Lower lobe of right lung (tissue), 2 donors: ENCODE data around the gene PPHLN1. TPM values are rescaled to one million over a fixed set of nuclear protein-coding genes. Genes with fewer than 3 reads are reported as not detected.

ENCODE experiments used
- ATAC-seq, 2 donors: fragments of 200-7000 bp; cut with Tn5 transposase; one replicate each; pipeline ENCODE4 v1.9.1; 2020 to 2022; ENCODE audit warnings: mild to moderate bottlenecking in 2 of 2, moderate library complexity in 2 of 2
- DNase-seq: peaks from one replicate; pipeline ENCODE4 v3.0.0-alpha.2; 2020
- H3K27ac ChIP-seq: fragments of 200-600 bp; one replicate; pipeline ENCODE4 v1.8.0; 2022
- H3K27me3 ChIP-seq: fragments of 200-600 bp; one replicate; pipeline ENCODE4 v1.8.0; 2022; ENCODE audit warnings: low read depth
- H3K36me3 ChIP-seq: fragments of 200-600 bp; one replicate; pipeline ENCODE4 v1.8.0; 2022; ENCODE audit warnings: mild to moderate bottlenecking
- H3K4me1 ChIP-seq: fragments of 200-600 bp; one replicate; pipeline ENCODE4 v1.8.0; 2022
- H3K4me3 ChIP-seq: fragments of 200-600 bp; one replicate; pipeline ENCODE4 v1.8.0; 2022; ENCODE audit warnings: mild to moderate bottlenecking
- H3K9me3 ChIP-seq: fragments of 200-600 bp; one replicate; pipeline ENCODE4 v1.8.0; 2022
- CTCF ChIP-seq: fragments of 200-600 bp; IDR thresholded peaks from one replicate; pipeline ENCODE4 v1.8.0; 2022; ENCODE audit warnings: antibody characterized with exemption, mild to moderate bottlenecking
- intact Hi-C: fragments of 100-400 bp; cut with DNase I; formaldehyde crosslinking; loops from one replicate; pipeline ENCODE4 v1.11.0; 2022
- total RNA-seq: library from RNA; stranded (reverse); fragmentation: NEBNext Ultra II Directional; extraction: Animal tissue kit (Norgen Biotek cat#: 25700); gene quantifications from one replicate; pipeline ENCODE4 v1.2.1, GENCODE V29; 2021
- donor health status: DM: no; HTN: yes; CAD: no; lungs with severe emphysema.

The PPHLN1 gene
- total RNA-seq, 1 donor from 2014 or later = 45.5 TPM

GRCh38 chr12:42365486-42365885 is 39.5 kb downstream of the PPHLN1 start:
- TF ChIP-seq CTCF = no peak
- ATAC-seq = no peak
- Histone ChIP-seq H3K4me3 (no peak overlapping the region), H3K36me3 (no peaks in the 10 kb centered on the region), H3K4me1 (no peaks in the 10 kb centered on the region), H3K27ac (no peak overlapping the region), H3K9me3 (no peaks in the 10 kb centered on the region), H3K27me3 (no peaks in the 10 kb centered on the region)
- intact Hi-C loops = no loop called here
- no peak for DNase-seq

- ATAC-seq (no peak), DNase-seq (no peak)
- TF ChIP-seq CTCF = no peak
- no peaks in the 10 kb centered on the region for H3K9me3 ChIP-seq
- no peak overlapping the region for H3K4me3 ChIP-seq
- no peak overlapping the region for H3K27ac ChIP-seq
- intact Hi-C loops = no loop called here
- H3K27me3 ChIP-seq = no peaks in the 10 kb centered on the region
- no peaks in the 10 kb centered on the region for H3K4me1 ChIP-seq
- peaks cover 4% of the 10 kb centered on the region for H3K36me3 ChIP-seq
These were observed 44.0 kb downstream of the PPHLN1 start for GRCh38 chr12:42370013-42370412.

GRCh38 chr12:42372154-42372791 is 46.3 kb downstream of the PPHLN1 start:
- intact Hi-C loops = no loop called here
- ATAC-seq (peak; percentile 66 to 69), DNase-seq (no peak)
- Histone ChIP-seq H3K4me1 (no peaks in the 10 kb centered on the region), H3K27me3 (no peaks in the 10 kb centered on the region), H3K9me3 (no peaks in the 10 kb centered on the region), H3K27ac (no peak overlapping the region), H3K36me3 (peaks cover 26% of the 10 kb centered on the region), H3K4me3 (no peak overlapping the region)
- peak; percentile 72 for TF ChIP-seq CTCF

- H3K27ac ChIP-seq = no peak overlapping the region
- DNase-seq (no peak), ATAC-seq (no peak)
- no peak for TF ChIP-seq CTCF
- intact Hi-C loops = no loop called here
- H3K9me3 ChIP-seq = no peaks in the 10 kb centered on the region
- H3K4me3 ChIP-seq = no peak overlapping the region
- H3K27me3 ChIP-seq = no peaks in the 10 kb centered on the region
- no peaks in the 10 kb centered on the region for H3K4me1 ChIP-seq
- peaks cover 29% of the 10 kb centered on the region for H3K36me3 ChIP-seq
These were observed 47.7 kb downstream of the PPHLN1 start for GRCh38 chr12:42373669-42374068.

GRCh38 chr12:42380733-42381132 is 54.8 kb downstream of the PPHLN1 start:
- H3K27me3 ChIP-seq = no peaks in the 10 kb centered on the region
- intact Hi-C loops = no loop called here
- ATAC-seq = no peak
- peaks cover 19% of the 10 kb centered on the region for H3K36me3 ChIP-seq
- TF ChIP-seq CTCF = no peak
- no peaks in the 10 kb centered on the region for H3K9me3 ChIP-seq
- H3K4me1 ChIP-seq = no peaks in the 10 kb centered on the region
- no peak overlapping the region for H3K4me3 ChIP-seq
- H3K27ac ChIP-seq = no peak overlapping the region
- DNase-seq = no peak
